Activated CD4-positive, alpha-beta T cell treated with anti-CD3 and anti-CD28 coated beads for 36 hours (primary cell): ENCODE results near the gene FADS6. TPM values are rescaled to one million over a fixed set of nuclear protein-coding genes. Genes with fewer than 3 reads are reported as not detected.

Source experiments
- ATAC-seq: fragments of 200-7000 bp; cut with Tn5 transposase; one replicate; pipeline ENCODE4 v1.10.0; 2021; ENCODE audit warnings: mild to moderate bottlenecking, moderate library complexity
- CTCF ChIA-PET: fragments of 350-600 bp; sonication (Branson Sonifier 250); formaldehyde crosslinking; loops from one replicate; lab custom pipeline; 2021; ENCODE audit warnings: antibody characterized with exemption; lab: Charles Lee
- POLR2A ChIA-PET: fragments of 350-600 bp; sonication (Branson Sonifier 250); formaldehyde crosslinking; loops from one replicate; lab custom pipeline; 2021; ENCODE audit warnings: antibody characterized with exemption, inconsistent platforms; lab: Charles Lee
- DNase-seq: peaks from one replicate; pipeline ENCODE4 v3.0.0-alpha.2; 2020
- H3K27ac Mint-ChIP-seq: one replicate; pipeline ENCODE4 v1.8.0; 2021; ENCODE audit warnings: mixed read lengths
- H3K27me3 Mint-ChIP-seq: one replicate; pipeline ENCODE4 v1.8.0; 2021; ENCODE audit warnings: mixed read lengths
- H3K36me3 Mint-ChIP-seq: one replicate; pipeline ENCODE4 v1.8.0; 2021; ENCODE audit warnings: low read depth, mixed read lengths
- H3K4me1 Mint-ChIP-seq: one replicate; pipeline ENCODE4 v1.8.0; 2021; ENCODE audit warnings: mixed read lengths
- H3K4me3 Mint-ChIP-seq: one replicate; pipeline ENCODE4 v1.8.0; 2021; ENCODE audit warnings: mild to moderate bottlenecking, moderate library complexity, mixed read lengths
- H3K9me3 Mint-ChIP-seq: one replicate; pipeline ENCODE4 v1.8.0; 2021; ENCODE audit warnings: low read depth, mixed read lengths
- intact Hi-C, 2 experiments: fragments of 100-400 bp; cut with DNase I in 1 of 2; cut with micrococcal nuclease in 1 of 2; formaldehyde crosslinking; loops; one replicate each; pipeline versions ENCODE4 v1.14.2 to v1.15.1; 2022 to 2024; cut with DNase I, micrococcal nuclease
- total RNA-seq, 2 experiments: library from RNA; stranded (reverse); gene quantifications; one replicate each; pipeline ENCODE4 v1.2.3, GENCODE V29; 2021

Gene FADS6
- total RNA-seq, 2 experiments from 2014 or later: not detected

GRCh38 chr17:74850914-74851313, 42.5 kb downstream of the FADS6 start:
- Mint-ChIP-seq H3K27me3 (peaks cover 18% of the 10 kb centered on the region), H3K4me1 (peaks cover 9% of the 10 kb centered on the region), H3K9me3 (no peaks in the 10 kb centered on the region), H3K36me3 (no peaks in the 10 kb centered on the region), H3K27ac (no peak overlapping the region), H3K4me3 (no peak overlapping the region)
- DNase-seq: no peak
- intact Hi-C loops: no loop called here
- ChIA-PET CTCF (interaction anchor here (0.9 to 2.2 kb wide), 3 partner anchors 8 to 80 kb away, joined by 3 to 7 read pairs (median 4); no protein-coding TSS in a partner anchor), POLR2A (no interaction called here)
- no peak for ATAC-seq

GRCh38 chr17:74850310-74850709, 43.1 kb downstream of the FADS6 start:
- ATAC-seq (no peak), DNase-seq (no peak)
- H3K9me3 Mint-ChIP-seq: no peaks in the 10 kb centered on the region
- no peak overlapping the region for H3K27ac Mint-ChIP-seq
- POLR2A ChIA-PET: no interaction called here
- peaks cover 9% of the 10 kb centered on the region for H3K4me1 Mint-ChIP-seq
- no peak overlapping the region for H3K4me3 Mint-ChIP-seq
- no peaks in the 10 kb centered on the region for H3K36me3 Mint-ChIP-seq
- intact Hi-C loops: no loop called here
- H3K27me3 Mint-ChIP-seq: peaks cover 17% of the 10 kb centered on the region
- CTCF ChIA-PET: interaction anchor here (0.9 to 2.2 kb wide), 3 partner anchors 7 to 79 kb away, joined by 3 to 7 read pairs (median 4); no protein-coding TSS in a partner anchor

GRCh38 chr17:74848656-74849399, 44.6 kb downstream of the FADS6 start:
- H3K4me3 Mint-ChIP-seq: no peak overlapping the region
- ATAC-seq (no peak), DNase-seq (no peak)
- ChIA-PET POLR2A (no interaction called here), CTCF (interaction anchor here (0.6 to 1.8 kb wide), 2 partner anchors 14 to 17 kb away, joined by 3 to 7 read pairs; no protein-coding TSS in a partner anchor)
- H3K27me3 Mint-ChIP-seq: peaks cover 13% of the 10 kb centered on the region
- no peaks in the 10 kb centered on the region for H3K9me3 Mint-ChIP-seq
- no peaks in the 10 kb centered on the region for H3K36me3 Mint-ChIP-seq
- intact Hi-C loops: no loop called here
- peaks cover 9% of the 10 kb centered on the region for H3K4me1 Mint-ChIP-seq
- no peak overlapping the region for H3K27ac Mint-ChIP-seq

- Mint-ChIP-seq H3K27me3 (peaks cover 13% of the 10 kb centered on the region), H3K36me3 (no peaks in the 10 kb centered on the region), H3K27ac (no peak overlapping the region), H3K4me3 (no peak overlapping the region), H3K9me3 (no peaks in the 10 kb centered on the region), H3K4me1 (no peaks in the 10 kb centered on the region)
- ATAC-seq: no peak
- ChIA-PET POLR2A (no interaction called here), CTCF (interaction anchor here (1.6 kb wide), 1 partner anchor 19 kb away, joined by 4 read pairs; no protein-coding TSS in a partner anchor)
- no peak for DNase-seq
- intact Hi-C loops: no loop called here
Measured at GRCh38 chr17:74846621-74847020, 46.8 kb downstream of the FADS6 start.

GRCh38 chr17:74843352-74843627, 50.1 kb downstream of the FADS6 start:
- ChIA-PET CTCF (interaction anchor here (0.6 to 2.1 kb wide), 13 partner anchors 8 to 118 kb away, joined by 3 to 10 read pairs (median 4); partner anchors contain the start of gene FDXR), POLR2A (interaction anchor here (0.7 kb wide), 1 partner anchor 118 kb away, joined by 8 read pairs; no protein-coding TSS in a partner anchor)
- no peak overlapping the region for H3K27ac Mint-ChIP-seq
- intact Hi-C loops: loop anchor here in 1 of 2 experiments (2.0 kb wide), 1 partner anchor 20 kb away; no protein-coding TSS in a partner anchor
- H3K27me3 Mint-ChIP-seq: peaks cover 11% of the 10 kb centered on the region
- no peak for ATAC-seq
- DNase-seq: no peak
- H3K36me3 Mint-ChIP-seq: no peaks in the 10 kb centered on the region
- peaks cover 6% of the 10 kb centered on the region for H3K4me1 Mint-ChIP-seq
- H3K9me3 Mint-ChIP-seq: no peaks in the 10 kb centered on the region
- H3K4me3 Mint-ChIP-seq: no peak overlapping the region

GRCh38 chr17:74842599-74843351, 50.7 kb downstream of the FADS6 start:
- no peak overlapping the region for H3K4me3 Mint-ChIP-seq
- no peaks in the 10 kb centered on the region for H3K36me3 Mint-ChIP-seq
- H3K4me1 Mint-ChIP-seq: peaks cover 6% of the 10 kb centered on the region
- H3K9me3 Mint-ChIP-seq: no peaks in the 10 kb centered on the region
- DNase-seq (peak; percentile 53), ATAC-seq (peak; percentile 69)
- POLR2A ChIA-PET: interaction anchor here (0.7 kb wide), 1 partner anchor 117 kb away, joined by 8 read pairs; no protein-coding TSS in a partner anchor
- H3K27ac Mint-ChIP-seq: no peak overlapping the region
- intact Hi-C loops: loop anchor here in 1 of 2 experiments (2.0 kb wide), 1 partner anchor 20 kb away; no protein-coding TSS in a partner anchor
- H3K27me3 Mint-ChIP-seq: peaks cover 11% of the 10 kb centered on the region
- CTCF ChIA-PET: interaction anchor here (0.6 to 2.1 kb wide), 13 partner anchors 9 to 951 kb away, joined by 3 to 10 read pairs (median 4); partner anchors contain the start of genes FDXR and NAT9

DNA sequence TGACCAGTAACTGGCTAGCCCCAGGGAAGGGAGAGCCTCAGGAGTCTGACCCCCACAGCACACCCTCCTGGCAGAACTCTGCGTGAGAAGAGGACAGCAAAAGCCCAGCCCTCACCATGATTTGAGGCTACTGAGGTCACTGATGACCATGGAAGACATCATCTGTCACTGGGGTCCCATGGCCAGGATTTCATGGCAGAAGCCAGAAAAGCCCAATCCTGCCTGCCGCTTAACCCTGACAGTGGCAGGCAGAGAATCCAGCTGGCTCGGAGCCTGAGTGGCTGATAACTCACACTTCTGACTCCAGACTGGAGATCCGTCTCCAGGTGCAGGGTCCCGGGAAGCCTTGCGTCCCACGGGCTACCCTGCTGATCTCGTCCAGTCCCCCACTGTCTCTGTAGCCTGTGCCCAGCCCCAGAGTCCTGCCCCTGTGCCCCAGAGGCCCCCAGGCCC, 51.3 kb downstream of the FADS6 start:
- H3K27ac Mint-ChIP-seq: no peak overlapping the region
- peaks cover 11% of the 10 kb centered on the region for H3K27me3 Mint-ChIP-seq
- peaks cover 6% of the 10 kb centered on the region for H3K4me1 Mint-ChIP-seq
- DNase-seq (no peak), ATAC-seq (no peak)
- POLR2A ChIA-PET: no interaction called here
- H3K9me3 Mint-ChIP-seq: no peaks in the 10 kb centered on the region
- CTCF ChIA-PET: interaction anchor here (0.6 to 2.1 kb wide), 9 partner anchors 9 to 951 kb away, joined by 3 to 10 read pairs (median 4); partner anchors contain the start of genes FDXR and NAT9
- no peaks in the 10 kb centered on the region for H3K36me3 Mint-ChIP-seq
- intact Hi-C loops: loop anchor here in 1 of 2 experiments (2.0 kb wide), 1 partner anchor 21 kb away; no protein-coding TSS in a partner anchor
- H3K4me3 Mint-ChIP-seq: no peak overlapping the region

- no peak overlapping the region for H3K4me3 Mint-ChIP-seq
- CTCF ChIA-PET: interaction anchor here (0.7 kb wide), 1 partner anchor 96 kb away, joined by 3 read pairs; no protein-coding TSS in a partner anchor
- ATAC-seq: no peak
Measured at GRCh38 chr17:74840989-74841666, 52.3 kb downstream of the FADS6 start.

DNA sequence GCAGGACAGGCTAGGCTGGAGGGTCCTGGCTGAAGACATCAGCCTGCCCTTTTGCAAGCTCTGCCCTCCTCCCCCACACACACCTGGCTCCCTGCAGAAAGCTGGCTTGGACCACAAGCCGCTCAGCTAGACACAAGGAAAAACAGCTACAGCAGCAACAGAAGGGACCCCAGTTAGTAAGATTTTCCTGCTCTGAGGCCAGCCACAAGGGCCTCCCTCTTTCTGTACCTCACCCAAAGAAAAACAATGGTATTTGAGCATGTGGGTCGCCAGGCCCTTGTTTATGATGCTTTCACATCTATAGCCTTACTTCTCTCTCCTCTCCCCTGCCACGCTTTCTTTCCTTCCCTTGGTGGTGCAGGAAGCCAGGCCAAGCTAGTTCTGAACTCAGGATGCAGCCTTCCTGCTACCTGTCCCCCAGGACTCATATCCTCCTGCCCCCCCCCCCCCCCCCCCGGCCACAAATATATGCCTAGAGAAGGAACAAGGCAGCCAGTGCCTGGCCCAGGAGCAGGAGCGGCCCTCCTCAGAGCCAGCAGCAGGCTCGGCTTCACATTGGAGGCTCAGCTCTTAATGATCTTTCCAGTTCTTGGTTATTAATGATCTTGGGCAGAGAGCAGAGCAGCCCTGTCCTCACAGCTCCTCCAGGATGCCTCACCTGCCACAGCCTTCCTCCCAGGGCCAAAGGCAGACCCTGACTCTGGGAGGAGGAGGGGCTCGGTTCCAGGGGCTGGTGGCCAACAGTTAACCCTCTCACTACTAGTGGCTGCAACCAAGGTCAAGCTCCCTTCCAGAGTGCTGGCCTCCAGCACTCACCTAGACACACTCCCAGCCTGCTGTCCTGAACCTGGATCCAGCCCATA, 53.2 kb downstream of the FADS6 start:
- Mint-ChIP-seq H3K9me3 (no peaks in the 10 kb centered on the region), H3K27ac (no peak overlapping the region), H3K27me3 (peaks cover 11% of the 10 kb centered on the region), H3K4me1 (peaks cover 6% of the 10 kb centered on the region), H3K36me3 (peaks cover 11% of the 10 kb centered on the region), H3K4me3 (no peak overlapping the region)
- DNase-seq (no peak), ATAC-seq (no peak)
- ChIA-PET POLR2A (interaction anchor here (0.8 kb wide), 1 partner anchor 12 kb away, joined by 3 read pairs; no protein-coding TSS in a partner anchor), CTCF (interaction anchor here (0.6 to 2.0 kb wide), 3 partner anchors 25 to 84 kb away, joined by 3 to 6 read pairs (median 5); partner anchors contain the start of gene OTOP2)
- intact Hi-C loops: no loop called here

More at GRCh38 chr17:74840989-74841666, 52.3 kb downstream of the FADS6 start:
- intact Hi-C loops: no loop called here
- POLR2A ChIA-PET: no interaction called here
- H3K9me3 Mint-ChIP-seq: no peaks in the 10 kb centered on the region
- H3K36me3 Mint-ChIP-seq: peaks cover 6% of the 10 kb centered on the region
- H3K27me3 Mint-ChIP-seq: peaks cover 11% of the 10 kb centered on the region
- peaks cover 6% of the 10 kb centered on the region for H3K4me1 Mint-ChIP-seq
- H3K27ac Mint-ChIP-seq: no peak overlapping the region
- DNase-seq: no peak

DNA sequence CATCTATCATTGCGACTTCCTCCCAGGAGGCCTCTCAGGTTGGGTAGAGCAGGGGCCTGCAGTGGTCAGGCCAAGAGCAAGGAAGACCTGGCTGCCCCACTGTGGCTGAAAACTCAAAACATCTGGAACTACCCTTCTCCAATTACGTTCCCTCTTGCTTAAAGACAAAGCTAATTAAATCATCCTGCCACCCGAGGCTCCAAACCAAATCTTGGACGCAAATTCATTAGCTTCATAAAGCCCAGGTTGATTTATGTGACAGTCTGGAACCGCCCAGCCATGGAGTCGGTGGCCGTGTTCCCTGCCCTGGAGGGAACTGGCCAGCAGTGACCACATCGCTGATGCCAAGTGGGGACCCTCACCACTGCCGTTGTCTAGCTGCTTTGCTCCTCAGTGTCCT, 55.2 kb downstream of the FADS6 start:
- peaks cover 6% of the 10 kb centered on the region for H3K4me1 Mint-ChIP-seq
- H3K27ac Mint-ChIP-seq: no peak overlapping the region
- peaks cover 11% of the 10 kb centered on the region for H3K36me3 Mint-ChIP-seq
- H3K4me3 Mint-ChIP-seq: no peak overlapping the region
- intact Hi-C loops: no loop called here
- peaks cover 8% of the 10 kb centered on the region for H3K27me3 Mint-ChIP-seq
- ChIA-PET POLR2A (no interaction called here), CTCF (interaction anchor here (2.0 kb wide), 1 partner anchor 27 kb away, joined by 6 read pairs; no protein-coding TSS in a partner anchor)
- no peaks in the 10 kb centered on the region for H3K9me3 Mint-ChIP-seq
- ATAC-seq: no peak
- no peak for DNase-seq
